T-helper 22 cell (primary cell): ENCODE data around the gene LYSMD3.

Experiments
- DNase-seq: peaks from one replicate; pipeline ENCODE4 v3.0.0-alpha.2; 2020; ENCODE audit warnings: low read depth

Gene LYSMD3

GRCh38 chr5:90479611-90480385 is 49.6 kb downstream of the LYSMD3 start:
- DNase-seq: no peak

DNA sequence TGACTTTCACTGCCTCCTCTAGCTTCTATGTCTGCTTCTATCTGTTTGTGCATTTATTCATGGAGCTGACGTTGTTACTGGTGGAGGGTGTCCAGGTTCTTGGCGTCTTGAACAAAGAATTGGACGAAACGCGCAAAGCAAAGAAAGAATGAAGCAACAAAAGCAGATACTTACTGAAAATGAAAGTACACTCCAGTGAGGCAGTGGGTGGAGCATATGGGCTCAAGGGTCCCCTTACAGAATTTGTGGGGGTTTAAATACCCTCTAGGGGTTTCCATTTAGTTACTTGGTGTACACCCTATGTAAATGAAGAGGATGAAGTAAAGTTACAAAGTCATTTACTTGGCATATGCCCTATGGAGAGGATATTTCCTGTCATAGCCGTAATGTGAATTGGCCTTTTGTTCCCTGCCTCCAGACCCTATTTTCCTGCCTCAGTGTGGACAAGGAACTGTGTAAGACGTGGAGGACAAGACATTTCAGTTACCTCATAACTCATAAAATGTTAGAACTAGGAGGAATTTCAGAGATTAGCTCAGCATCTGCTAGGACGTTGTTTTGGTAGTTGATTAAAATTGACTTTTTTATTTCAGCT is 51.7 kb downstream of the LYSMD3 start:
- no peak for DNase-seq

DNA sequence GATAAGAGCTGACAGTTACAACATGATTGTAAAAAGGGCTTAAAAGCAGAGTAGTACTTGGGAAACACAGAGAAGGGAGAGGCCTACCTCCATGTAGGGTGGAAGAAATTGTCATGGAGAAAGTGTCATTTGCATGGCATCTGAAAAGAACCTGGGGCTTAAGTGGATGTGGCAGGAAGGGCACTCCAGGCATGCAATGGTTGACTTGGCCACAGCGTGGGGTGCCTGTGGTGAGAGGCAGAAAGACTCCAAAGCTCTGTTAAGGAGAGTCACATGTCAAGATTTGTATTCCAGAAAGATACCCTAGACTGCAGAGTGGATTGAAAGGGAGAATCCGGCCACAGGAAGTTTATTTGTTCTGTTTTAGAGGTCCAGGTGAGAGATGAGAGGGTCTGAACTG is 52.3 kb downstream of the LYSMD3 start:
- no peak for DNase-seq

- no peak for DNase-seq
Measured at GRCh38 chr5:90476391-90476790, 53.0 kb downstream of the LYSMD3 start.

GRCh38 chr5:90475436-90475980 is 53.9 kb downstream of the LYSMD3 start:
- DNase-seq: no peak

- peak; percentile 85 for DNase-seq
Measured at GRCh38 chr5:90474235-90475107, 54.9 kb downstream of the LYSMD3 start, which contains the start of the genes MBLAC2 and POLR3G. MBLAC2 (minus strand) TSS chr5:90474771; CDS start chr5:90474292, 479 bp downstream. POLR3G (plus strand) TSS chr5:90474864; CDS start chr5:90485568, 10,704 bp downstream.

DNA sequence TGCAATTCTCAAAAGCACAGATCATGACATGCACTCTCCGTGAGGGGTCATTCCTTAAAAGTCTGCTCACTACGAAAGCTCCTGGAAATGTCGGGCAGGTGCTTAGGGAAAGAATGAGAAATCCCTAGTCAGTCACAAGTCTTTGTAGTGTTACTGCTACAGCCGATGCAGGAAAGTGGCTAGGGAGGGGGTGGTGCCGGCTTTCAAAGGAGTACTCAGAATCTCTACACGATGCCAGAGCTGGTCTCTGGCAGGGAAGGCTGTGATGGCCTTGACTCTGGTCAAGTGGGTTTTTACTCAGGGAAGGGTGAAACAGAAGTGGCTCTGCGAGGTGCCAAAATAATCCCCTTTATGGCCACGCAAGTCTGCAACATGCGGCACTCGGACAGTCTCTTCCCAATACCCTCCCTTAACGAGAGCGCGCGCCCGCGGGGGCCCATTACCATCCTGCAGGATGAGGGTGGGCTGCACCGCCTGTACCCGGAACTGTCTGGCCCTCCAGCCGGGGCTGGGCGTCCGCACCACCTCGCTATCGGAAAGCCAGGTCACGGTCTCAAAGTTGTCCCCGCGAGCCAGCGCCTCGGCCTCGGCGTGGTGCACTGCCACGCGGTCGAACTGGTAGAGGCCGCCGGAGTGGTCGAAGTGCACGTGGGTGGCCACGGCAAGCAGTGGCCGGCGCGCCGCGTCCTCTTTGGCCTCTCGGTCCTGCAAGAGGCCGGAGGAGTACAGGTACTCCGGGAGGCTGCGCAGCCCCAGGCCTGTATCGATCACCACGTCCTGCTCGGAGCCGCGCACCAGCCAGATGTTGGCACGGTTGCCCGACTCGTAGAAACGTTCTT is 55.8 kb downstream of the LYSMD3 start:
- DNase-seq: peak; percentile 7

DNA sequence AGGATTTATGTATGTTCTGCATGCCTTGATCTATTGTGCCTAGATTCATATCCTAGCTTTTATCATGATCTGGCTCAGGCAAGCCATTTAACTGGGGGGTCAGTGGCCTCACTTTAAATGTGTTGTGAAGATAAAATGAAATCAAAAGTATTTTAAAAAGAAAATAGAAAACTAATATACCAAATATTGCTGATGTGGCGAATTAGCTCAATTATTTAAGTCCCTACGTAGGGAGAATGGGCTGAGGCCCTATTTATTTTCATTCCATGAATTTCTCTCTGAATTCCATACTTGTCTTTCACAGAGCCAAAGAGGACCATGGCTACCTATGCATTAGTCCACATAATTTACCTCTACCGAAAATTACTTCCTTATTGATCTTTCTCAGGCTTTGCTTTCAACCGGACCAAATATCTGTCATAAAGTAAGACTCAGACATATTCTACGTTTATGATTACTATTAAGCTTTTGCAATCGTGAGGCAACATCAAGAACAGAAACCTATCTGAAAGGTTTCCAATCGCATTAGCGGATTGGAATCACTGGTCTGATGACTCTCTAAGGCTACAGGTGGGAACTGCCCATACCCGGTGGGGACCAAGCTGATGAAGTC is 56.5 kb downstream of the LYSMD3 start:
- no peak for DNase-seq
